PC-9 (cell line): ENCODE results near the gene DPH6.
"Not testable (repeated sequence)": the region's sequence is repeated elsewhere in the genome, so short reads cannot be mapped to it uniquely, and the experiment has no call there.

Experiments
- CTCF ChIP-seq: fragments of 200-600 bp; sonication (generic); conservative IDR thresholded peaks from 2 replicates; pipeline ENCODE4 v1.6.1; 2017; ENCODE audit warnings: mixed run types, antibody characterized with exemption, mild to moderate bottlenecking, moderate library complexity
- EZH2 ChIP-seq: fragments of 200-600 bp; sonication (generic); IDR thresholded peaks from 2 replicates; pipeline ENCODE4 v1.8.0; 2017; ENCODE audit warnings: antibody characterized with exemption, low read depth

- TF ChIP-seq EZH2, CTCF: not testable (repeated sequence)
Measured at GRCh38 chr15:35391408-35391984, 154.5 kb downstream of the DPH6 start.
